ENCODE results near the gene MDGA2. TPM values are rescaled to one million over a fixed set of nuclear protein-coding genes. Genes with fewer than 3 reads are reported as not detected.

The MDGA2 gene
- total and polyA plus RNA-seq, 2 of the 13 experiments (the other 11 are each of a cell fraction or from before 2014, with no cell fraction given) = not detected

- TF ChIP-seq AHR (CRISPR knock-in tag; IDR thresholded peaks at IDR 0.05) (no peak), ARNT2 (CRISPR knock-in tag; IDR thresholded peaks at IDR 0.05; ENCODE audit: low read depth) (no peak), FOSL1 (CRISPR knock-in tag; IDR thresholded peaks at IDR 0.05; ENCODE audit: borderline replicate concordance) (no peak), ZNF512 (CRISPR knock-in tag; IDR thresholded peaks at IDR 0.05) (no peak)
Observed at GRCh38 chr14:47270715-47271114, 404.7 kb downstream of the MDGA2 start (continued).

DNA sequence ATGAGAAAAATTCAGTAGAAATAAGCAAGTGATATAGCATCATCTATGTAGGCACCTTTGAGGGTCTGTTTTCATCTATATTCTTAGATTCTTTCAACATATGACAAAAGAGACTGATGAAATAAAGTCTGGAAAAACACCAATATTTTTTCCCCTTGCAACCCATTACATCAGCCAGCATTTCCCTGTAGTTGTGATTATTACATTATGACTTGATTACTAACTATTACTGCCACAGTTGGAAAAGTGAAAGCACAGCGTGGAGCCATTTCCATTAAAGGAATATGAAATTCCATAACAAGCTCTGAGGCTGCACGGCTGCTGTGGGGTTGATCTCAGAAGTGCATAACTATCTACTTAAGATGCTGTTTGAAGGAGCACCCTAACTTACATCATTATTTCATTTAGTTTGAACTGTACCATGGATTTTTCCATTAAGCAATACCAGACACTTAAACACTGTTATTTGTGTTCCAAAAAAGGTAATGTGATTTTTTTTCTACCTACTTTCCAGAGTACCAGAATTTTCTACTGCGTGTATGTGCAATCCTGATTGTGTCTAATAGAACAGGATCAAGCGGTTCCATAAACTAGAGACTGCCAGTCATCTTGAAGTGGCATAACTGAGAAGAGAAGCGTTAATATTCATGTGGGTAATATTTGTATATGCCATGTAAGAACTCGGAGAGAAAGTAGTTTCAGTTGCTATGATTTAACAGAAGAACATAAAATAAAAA, 405.5 kb downstream of the MDGA2 start:
- Histone ChIP-seq H3K4me3 (replicated peaks in 1 of 3; ENCODE audit: insufficient read depth in 1 of 3, low read depth in 2 of 3, low read length in 3 of 3) (no peak overlapping the region), H3K27ac (ENCODE audit: extremely low read length, insufficient read depth, low read length) (no peak overlapping the region), H3K4me1 (ENCODE audit: insufficient read depth, low read length) (no peaks in the 10 kb centered on the region), H2AFZ (ENCODE audit: low read length) (no peak overlapping the region), H3K27me3 (ENCODE audit: control insufficient read depth in 1 of 2, insufficient read depth in 2 of 2, low read length in 2 of 2) (no peaks in the 10 kb centered on the region), H3K9ac (ENCODE audit: insufficient read depth, low read depth, low read length) (no peak overlapping the region), H3K9me3 (ENCODE audit: low read length) (no peaks in the 10 kb centered on the region), H3K4me2 (ENCODE audit: low read depth, low read length) (no peak overlapping the region), H4K20me1 (ENCODE audit: insufficient read depth, low read length) (no peaks in the 10 kb centered on the region), H3K36me3 (replicated peaks in 1 of 2; ENCODE audit: control insufficient read depth in 1 of 2, insufficient read depth in 2 of 2, low read length in 2 of 2) (no peaks in the 10 kb centered on the region), H3K79me2 (ENCODE audit: insufficient read depth, low read length) (no peaks in the 10 kb centered on the region)
- ATAC-seq (no peak), FAIRE-seq (no peak), DNase-seq (ENCODE audit: low spot score) (no peak)
- CTCF ChIA-PET (ENCODE audit: low intra/inter-chr PET ratio, low total read pairs) = no interaction called here
- BruUV-seq (replicated peaks) = no TSS peak
- in situ Hi-C loops (cut with HindIII; ENCODE audit: extremely low pct_ligation_motif_present, low pct_unique_long_range_greater_than_20kb) = no loop called here
- TF ChIP-seq, protein P1, sequence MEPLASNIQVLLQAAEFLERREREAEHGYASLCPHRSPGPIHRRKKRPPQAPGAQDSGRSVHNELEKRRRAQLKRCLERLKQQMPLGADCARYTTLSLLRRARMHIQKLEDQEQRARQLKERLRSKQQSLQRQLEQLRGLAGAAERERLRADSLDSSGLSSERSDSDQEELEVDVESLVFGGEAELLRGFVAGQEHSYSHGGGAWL (CRISPR knock-in tag; IDR thresholded peaks at IDR 0.05) = no peak
- TF ChIP-seq FOXK2 (IDR thresholded peaks at IDR 0.05) = no peak
- no peak for TF ChIP-seq MATR3 (CRISPR knock-in tag; IDR thresholded peaks at IDR 0.05)
- no peak for TF ChIP-seq BORCS8-MEF2B (CRISPR knock-in tag; IDR thresholded peaks at IDR 0.05)
- no peak for TF ChIP-seq CHD2 (IDR thresholded peaks at IDR 0.05; ENCODE audit: low read depth, low read length)
- no peak for TF ChIP-seq ZBTB3 (CRISPR knock-in tag; IDR thresholded peaks at IDR 0.05; ENCODE audit: borderline replicate concordance, low read depth)
- TF ChIP-seq ZNF282 (IDR thresholded peaks at IDR 0.05; ENCODE audit: partially characterized antibody) = no peak
- no peak for TF ChIP-seq U2AF2 (IDR thresholded peaks at IDR 0.05; ENCODE audit: low read depth, low read length)
- no peak for TF ChIP-seq CEBPG (CRISPR knock-in tag; IDR thresholded peaks at IDR 0.05)
- intact Hi-C loops (cut with micrococcal nuclease; ENCODE audit: unreplicated experiment) = loop anchor here (10.0 kb wide), 1 partner anchor 1845 kb away; no protein-coding TSS in a partner anchor
- POLR2A ChIA-PET = no interaction called here
- WGBS (ENCODE audit: low lambda C conversion rate) = 1% methylated on average over 6 of the region's 6 CpGs

All from HepG2 (cell line).